HG03135 (cell line): Measurements from ENCODE around the gene DHRS7B.
A peak's percentile ranks its signal among the peaks of the same experiment; 100 is the strongest.
"Not testable (repeated sequence)": the region's sequence is repeated elsewhere in the genome, so short reads cannot be mapped to it uniquely, and the experiment has no call there.

Experiments
- ATAC-seq: cut with Tn5 transposase; IDR thresholded peaks from one replicate; pipeline ENCODE4 v1.9.1; 2021; ENCODE audit warnings: mild to moderate bottlenecking, moderate library complexity; ENCODE audit not compliant: unreplicated experiment

DHRS7B gene

DNA sequence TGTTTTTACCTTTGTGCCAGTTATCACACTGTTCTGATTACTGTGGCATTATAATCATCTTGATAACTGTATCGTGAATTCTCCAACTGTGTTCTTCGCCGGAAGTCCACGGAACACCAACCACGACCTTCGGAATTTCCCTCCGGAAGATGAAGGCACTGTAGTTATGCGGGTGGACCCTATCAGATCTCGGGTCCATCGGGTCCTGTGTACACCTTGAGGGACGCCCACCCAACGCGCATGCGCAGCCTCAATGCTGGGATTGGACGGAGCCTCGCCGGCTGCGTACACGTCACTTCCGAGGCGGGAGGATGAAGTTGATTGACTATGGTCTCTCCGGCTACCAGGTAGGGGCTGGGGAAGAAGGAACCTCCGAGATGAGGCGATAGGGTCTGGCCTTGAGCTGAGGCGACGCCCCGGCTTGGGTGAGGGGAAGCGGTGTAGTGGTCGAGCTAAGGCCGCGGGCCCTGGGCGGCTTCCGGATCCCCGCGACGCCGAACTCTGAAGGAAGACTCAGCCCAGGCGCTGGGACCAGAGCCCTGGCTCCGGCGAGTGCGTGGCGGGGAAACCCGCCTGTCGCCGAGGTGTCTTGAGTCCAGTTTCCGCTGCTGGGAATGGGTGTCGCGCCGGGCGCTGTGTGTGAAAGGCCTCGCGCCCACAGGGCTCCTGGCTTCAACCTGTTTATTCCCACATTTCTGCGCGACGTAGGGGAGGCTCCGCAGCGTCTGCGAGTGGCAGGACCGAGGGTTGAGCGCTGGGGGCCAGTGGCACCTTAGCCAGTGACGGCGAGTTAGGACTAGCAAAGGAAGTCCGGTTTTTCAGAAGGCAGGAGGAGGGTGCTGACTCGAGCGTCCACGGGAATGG lies at the start of gene DHRS7B:
Gene DHRS7B (plus strand): TSS at position 320 of the 864 bp plus-strand sequence. CDS start 8 bp downstream, at position 328.
- ATAC-seq: peak; percentile 94

GRCh38 chr17:21077281-21077680 lies 49.5 kb upstream of the DHRS7B start:
- no peak for ATAC-seq

GRCh38 chr17:21078016-21078780 lies 48.6 kb upstream of the DHRS7B start:
- no peak for ATAC-seq

GRCh38 chr17:21079196-21079595 lies 47.6 kb upstream of the DHRS7B start:
- ATAC-seq: no peak

- ATAC-seq: no peak
These were observed 44.7 kb upstream of the DHRS7B start for GRCh38 chr17:21082001-21082436.

DNA sequence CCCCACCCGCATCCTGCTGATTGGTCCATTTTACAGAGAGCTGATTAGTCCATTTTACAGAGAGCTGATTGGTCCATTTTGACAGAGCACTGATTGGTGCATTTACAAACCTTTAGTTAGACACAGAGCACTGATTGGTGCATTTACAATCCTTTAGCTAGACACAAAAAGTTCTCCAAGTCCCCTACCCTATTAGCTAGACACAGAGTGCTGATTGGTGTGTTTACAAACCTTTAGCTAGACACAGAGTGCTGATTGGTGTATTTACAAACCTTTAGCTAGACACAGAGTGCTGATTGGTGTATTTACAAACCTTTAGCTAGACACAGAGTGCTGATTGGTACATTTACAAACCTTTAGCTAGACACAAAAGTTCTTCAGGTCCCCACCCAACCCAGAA lies 41.5 kb upstream of the DHRS7B start:
- ATAC-seq: not testable (repeated sequence)

GRCh38 chr17:21085707-21086106 lies 41.1 kb upstream of the DHRS7B start:
- ATAC-seq: no peak

DNA sequence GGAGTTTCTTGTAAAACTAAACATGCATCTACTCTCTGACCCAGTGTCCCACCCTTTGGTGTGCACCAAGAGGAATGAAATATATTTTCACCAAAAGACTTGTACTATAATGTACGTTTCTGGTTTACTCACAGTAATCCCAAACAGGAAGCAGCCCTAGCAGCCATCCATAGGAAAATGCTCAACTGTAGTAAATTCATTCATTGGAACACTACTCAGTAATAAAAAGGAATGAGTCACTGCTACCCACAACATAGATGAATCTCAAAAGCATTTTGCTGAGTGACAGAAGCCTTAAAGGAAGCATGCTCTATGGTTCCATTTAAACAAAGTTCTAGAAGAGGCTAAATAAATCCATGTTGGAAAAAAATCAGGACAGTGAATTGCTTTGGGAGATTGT lies 37.6 kb upstream of the DHRS7B start:
- no peak for ATAC-seq

DNA sequence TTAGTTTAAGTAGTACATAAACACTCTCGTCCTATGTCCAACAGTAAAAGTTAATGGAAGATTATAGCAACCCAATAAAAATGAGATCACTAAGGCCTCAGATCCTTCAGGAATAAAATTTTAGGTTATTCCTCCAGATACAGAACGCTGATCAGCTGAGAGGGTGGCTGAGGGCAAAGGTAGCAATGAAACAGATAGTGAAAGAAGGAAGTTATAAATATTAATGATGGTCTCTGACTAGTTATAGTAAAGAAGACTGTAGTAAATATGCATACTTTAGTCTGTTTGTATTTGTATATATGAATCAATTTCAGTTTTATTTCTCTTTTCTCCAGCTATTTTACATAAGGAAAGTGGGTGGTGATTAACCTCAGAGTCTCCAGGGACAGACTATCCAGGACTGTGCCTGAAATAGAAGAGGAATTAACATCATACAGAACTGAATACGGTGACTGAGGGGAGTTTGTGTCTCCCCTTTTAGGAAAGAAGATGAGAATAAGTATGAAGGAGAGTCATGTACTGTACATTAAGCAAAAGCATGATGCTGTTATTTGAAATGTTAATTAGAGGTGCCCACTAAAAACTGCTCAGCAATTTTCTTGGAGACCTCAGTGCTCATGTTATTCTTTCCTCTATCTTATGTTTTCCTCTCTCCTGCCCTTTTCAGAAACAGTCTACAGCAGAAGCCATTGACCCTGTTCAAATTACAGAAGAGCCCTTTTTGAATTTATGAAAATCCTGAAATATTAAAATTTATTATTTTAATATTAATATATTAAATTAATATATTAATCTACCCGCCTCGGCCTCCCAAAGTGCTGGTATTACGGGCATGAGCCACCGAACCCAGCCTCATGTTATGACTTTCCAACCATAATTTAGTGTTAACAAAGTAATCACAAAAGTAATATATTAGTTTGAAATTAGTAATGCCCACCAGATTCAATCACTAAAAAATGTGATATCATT lies 36.5 kb upstream of the DHRS7B start:
- ATAC-seq: no peak

GRCh38 chr17:21090902-21091618 lies 35.7 kb upstream of the DHRS7B start:
- ATAC-seq: no peak

GRCh38 chr17:21094298-21094704 lies 32.5 kb upstream of the DHRS7B start:
- ATAC-seq: no peak

DNA sequence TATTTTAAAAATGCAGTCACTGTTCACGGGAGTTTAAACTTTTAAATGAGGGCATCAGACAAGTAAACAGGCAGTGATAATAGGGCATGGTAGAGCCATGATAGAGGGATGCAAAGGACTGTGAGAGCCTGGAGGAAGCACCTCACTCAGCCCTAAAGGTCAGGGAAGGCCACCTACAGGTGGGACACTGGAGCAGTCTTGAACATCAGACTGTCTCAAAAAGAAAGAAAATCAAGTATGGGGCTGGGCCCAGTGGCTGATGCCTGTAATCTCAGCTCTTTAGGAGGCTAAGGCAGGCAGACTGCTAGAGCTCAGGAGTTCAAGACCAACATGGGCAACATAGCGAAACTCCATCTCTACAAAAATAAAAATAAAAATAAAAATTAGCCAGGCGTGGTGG lies 31.0 kb upstream of the DHRS7B start:
- ATAC-seq: no peak

DNA sequence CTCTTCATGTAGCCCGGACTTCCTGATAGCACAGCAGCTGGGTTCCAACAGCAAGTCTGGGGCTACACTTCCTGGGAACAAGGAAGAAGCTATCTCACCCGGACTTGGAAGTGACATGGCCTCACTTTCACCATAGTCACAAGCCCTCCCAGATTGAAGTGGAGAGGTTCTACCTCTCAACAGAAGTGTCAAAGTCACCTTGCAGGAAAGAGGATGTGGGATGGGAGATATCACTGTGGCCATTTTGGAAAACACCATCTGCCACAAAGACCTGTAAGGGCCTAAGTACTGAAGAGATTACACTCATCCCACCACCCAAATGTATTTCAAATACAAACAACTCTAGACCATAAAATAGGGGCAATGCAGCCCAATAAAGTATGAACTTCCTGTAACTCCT lies 29.9 kb upstream of the DHRS7B start:
- ATAC-seq: no peak

- ATAC-seq: peak; percentile 96
These were observed 27.7 kb upstream of the DHRS7B start for GRCh38 chr17:21098934-21099689.

- no peak for ATAC-seq
These were observed 26.1 kb upstream of the DHRS7B start for GRCh38 chr17:21100636-21101035.

- no peak for ATAC-seq
These were observed 22.2 kb upstream of the DHRS7B start for GRCh38 chr17:21104608-21105007.

DNA sequence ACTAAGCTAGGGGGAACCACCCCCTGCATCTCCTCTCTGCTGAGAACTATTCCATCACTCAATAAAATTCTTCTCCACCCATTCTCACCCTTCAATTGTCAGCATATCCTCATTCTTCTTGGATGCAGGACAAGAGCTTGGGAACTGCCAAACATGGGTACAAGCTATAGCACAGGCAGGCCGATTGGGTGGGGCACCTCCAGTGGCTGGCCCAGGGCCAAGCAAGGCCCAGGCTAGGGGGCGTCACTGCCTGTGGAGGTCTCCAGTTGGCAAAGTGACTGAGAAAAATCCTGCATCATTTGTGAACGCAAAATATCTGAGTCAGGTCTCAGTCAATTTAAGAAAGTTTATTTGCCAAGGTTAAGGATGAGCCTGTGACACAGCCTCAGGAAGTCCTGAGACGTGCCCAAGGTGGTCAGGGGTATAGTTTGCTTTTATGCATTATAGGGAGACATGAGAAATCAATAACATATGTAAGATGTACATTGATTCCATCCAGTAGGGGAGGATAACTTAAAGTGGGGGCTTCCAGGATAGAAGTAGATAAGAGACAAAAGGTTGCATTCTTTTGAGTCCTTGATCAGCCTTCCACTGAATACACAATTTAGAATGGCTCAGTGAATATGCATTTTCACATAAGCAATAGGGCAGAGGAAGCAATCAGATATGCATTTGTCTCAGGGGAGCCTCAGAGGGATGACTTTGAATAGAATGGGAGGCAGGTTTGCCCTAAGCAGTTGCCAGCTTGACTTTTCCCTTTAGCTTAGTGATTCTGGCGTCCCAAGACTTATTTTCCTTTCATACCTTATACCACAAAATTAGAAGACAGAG lies 21.5 kb upstream of the DHRS7B start:
- ATAC-seq: no peak

- no peak for ATAC-seq
These were observed 20.4 kb upstream of the DHRS7B start for GRCh38 chr17:21106316-21106715.
